OCI-LY7 (cell line): ENCODE results near the gene NOL4L. TPM values are rescaled to one million over a fixed set of nuclear protein-coding genes. Genes with fewer than 3 reads are reported as not detected.

Experiments used
- BruUV-seq: library from RNA; stranded (reverse); fragments of 400-500 nt; replicated peaks from 2 replicates; lab custom pipeline; 2021; lab: Mats Ljungman, UMichigan
- CTCF ChIA-PET: fragments of 300-600 bp; sonication (Branson Sonifier 250); formaldehyde crosslinking; loops from one replicate; lab custom pipeline; 2022; ENCODE audit warnings: antibody characterized with exemption; ENCODE audit not compliant: unreplicated experiment; lab: Charles Lee
- POLR2A ChIA-PET: fragments of 300-600 bp; sonication (Branson Sonifier 250); formaldehyde crosslinking; loops from one replicate; lab custom pipeline; 2022; ENCODE audit warnings: antibody characterized with exemption; lab: Charles Lee
- DNase-seq: peaks from one replicate; pipeline ENCODE4 v3.0.0-alpha.2; 2015; ENCODE audit warnings: low spot score
- H2AFZ ChIP-seq: fragments of 200-600 bp; sonication (generic), shearing (Covaris generic); 2 replicates; pipeline ENCODE4 v1.6.1; 2014; ENCODE audit warnings: mild to moderate bottlenecking, antibody characterized with exemption, low read length, moderate library complexity
- H3K27ac ChIP-seq: fragments of 200-600 bp; sonication (generic); 2 replicates; pipeline ENCODE4 v1.5.1; 2014; ENCODE audit warnings: mixed run types, low read depth, mild to moderate bottlenecking, moderate library complexity, low read length, inconsistent platforms; ENCODE audit not compliant: poor library complexity, severe bottlenecking
- H3K36me3 ChIP-seq: fragments of 200-600 bp; sonication (generic); 2 replicates; pipeline ENCODE4 v1.6.1; 2014; ENCODE audit warnings: mild to moderate bottlenecking, antibody characterized with exemption, low read length, moderate library complexity, mixed read lengths; ENCODE audit not compliant: insufficient read depth
- H3K4me1 ChIP-seq: fragments of 200-600 bp; sonication (generic); 2 replicates; pipeline ENCODE4 v1.5.1; 2014; ENCODE audit warnings: mild to moderate bottlenecking, low read length; ENCODE audit not compliant: insufficient read depth, poor library complexity, severe bottlenecking
- H3K4me2 ChIP-seq: fragments of 200-600 bp; sonication (generic); 2 replicates; pipeline ENCODE4 v1.6.1; 2014; ENCODE audit warnings: mild to moderate bottlenecking, low read length
- H3K4me3 ChIP-seq: fragments of 200-600 bp; sonication (generic); 2 replicates; pipeline ENCODE4 v1.5.1; 2014; ENCODE audit warnings: mild to moderate bottlenecking, low read depth, low read length; ENCODE audit not compliant: poor library complexity, severe bottlenecking
- H3K79me2 ChIP-seq: fragments of 200-600 bp; sonication (generic); 2 replicates; pipeline ENCODE4 v1.6.1; 2016; ENCODE audit warnings: low read depth, mild to moderate bottlenecking, low read length, moderate library complexity, mixed read lengths; ENCODE audit not compliant: insufficient read depth
- H3K9me2 ChIP-seq: fragments of 200-600 bp; sonication (generic); 2 replicates; pipeline ENCODE4 v1.6.1; 2016; ENCODE audit warnings: mild to moderate bottlenecking, low read length, mixed read lengths; ENCODE audit not compliant: insufficient read depth
- H3K9me3 ChIP-seq: fragments of 200-600 bp; sonication (generic); 2 replicates; pipeline ENCODE4 v1.6.1; 2014; ENCODE audit warnings: mild to moderate bottlenecking, mixed run types, low read length, mixed read lengths
- H4K20me1 ChIP-seq: fragments of 200-600 bp; sonication (generic); 2 replicates; pipeline ENCODE4 v1.6.1; 2014; ENCODE audit warnings: mild to moderate bottlenecking, antibody characterized with exemption, low read length, moderate library complexity, mixed read lengths; ENCODE audit not compliant: insufficient read depth
- EZH2phosphoT487 ChIP-seq: fragments of 200-600 bp; sonication (generic); IDR thresholded peaks from 2 replicates; pipeline ENCODE4 v1.6.1; 2018; ENCODE audit warnings: low read depth, borderline replicate concordance, mild to moderate bottlenecking, mixed run types, antibody characterized with exemption, low read length, moderate library complexity, mixed read lengths
- intact Hi-C: fragments of 100-400 bp; cut with micrococcal nuclease; formaldehyde crosslinking; loops from one replicate; pipeline ENCODE4 v1.10.0; 2022; ENCODE audit not compliant: unreplicated experiment
- total RNA-seq, 2 experiments: library from RNA; depleted of rRNA in 1 of 2; stranded (reverse); fragments of >200 nt in 1 of 2; shearing (Covaris generic) in 1 of 2; gene quantifications; 2 replicates each; pipeline ENCODE4 v1.2.3, GENCODE V29; 2014 to 2022
- TF ChIP-seq, protein P1 (sequence below): fragments of 200-600 bp; sonication (generic); conservative IDR thresholded peaks from 2 replicates; pipeline ENCODE4 v1.5.1; 2014; ENCODE audit warnings: mild to moderate bottlenecking, antibody characterized with exemption, low read length, moderate library complexity, mixed read lengths

The NOL4L gene
- total RNA-seq, 2 experiments from 2014 or later, result 3.9 to 4.2 TPM

DNA sequence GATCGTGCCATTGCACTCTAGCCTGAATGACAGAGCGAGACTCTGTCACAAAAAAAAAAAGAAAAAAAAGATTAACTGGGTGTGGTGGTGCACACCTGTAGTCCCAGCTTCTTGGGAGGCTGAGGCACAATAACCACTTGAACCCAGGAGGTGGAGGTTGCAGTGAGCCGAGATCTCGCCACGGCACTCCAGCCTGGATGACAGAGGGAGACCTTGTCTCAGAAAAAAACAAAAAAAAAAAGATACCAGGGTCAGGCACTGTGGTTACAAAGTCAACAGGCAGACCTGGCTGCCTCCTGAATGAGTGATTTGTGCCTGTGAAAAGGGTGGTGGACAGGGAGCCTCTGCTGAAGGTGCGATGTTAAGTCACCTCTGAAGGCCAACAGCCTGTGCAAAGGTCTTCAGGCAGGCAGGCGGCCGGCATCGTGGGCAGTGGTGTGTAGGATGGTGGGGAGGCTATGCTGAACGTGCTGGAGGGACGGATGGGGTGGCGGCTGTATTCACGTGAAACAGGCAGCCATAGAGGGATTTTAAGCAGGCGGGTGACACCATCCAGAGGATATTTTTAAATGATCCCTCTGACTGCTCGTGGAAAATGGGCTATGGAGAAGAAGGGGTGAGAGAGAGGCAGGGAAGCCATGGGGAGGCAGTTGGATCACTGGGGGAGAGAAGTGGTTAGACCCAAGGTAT, 41.4 kb downstream of the NOL4L start:
- Histone ChIP-seq H4K20me1 (no peaks in the 10 kb centered on the region), H3K79me2 (no peaks in the 10 kb centered on the region), H3K4me2 (no peak overlapping the region), H2AFZ (no peak overlapping the region), H3K27ac (no peak overlapping the region), H3K9me2 (no peaks in the 10 kb centered on the region), H3K4me3 (no peak overlapping the region), H3K4me1 (peaks cover 17% of the 10 kb centered on the region), H3K36me3 (no peaks in the 10 kb centered on the region), H3K9me3 (no peaks in the 10 kb centered on the region)
- TF ChIP-seq, protein P1, sequence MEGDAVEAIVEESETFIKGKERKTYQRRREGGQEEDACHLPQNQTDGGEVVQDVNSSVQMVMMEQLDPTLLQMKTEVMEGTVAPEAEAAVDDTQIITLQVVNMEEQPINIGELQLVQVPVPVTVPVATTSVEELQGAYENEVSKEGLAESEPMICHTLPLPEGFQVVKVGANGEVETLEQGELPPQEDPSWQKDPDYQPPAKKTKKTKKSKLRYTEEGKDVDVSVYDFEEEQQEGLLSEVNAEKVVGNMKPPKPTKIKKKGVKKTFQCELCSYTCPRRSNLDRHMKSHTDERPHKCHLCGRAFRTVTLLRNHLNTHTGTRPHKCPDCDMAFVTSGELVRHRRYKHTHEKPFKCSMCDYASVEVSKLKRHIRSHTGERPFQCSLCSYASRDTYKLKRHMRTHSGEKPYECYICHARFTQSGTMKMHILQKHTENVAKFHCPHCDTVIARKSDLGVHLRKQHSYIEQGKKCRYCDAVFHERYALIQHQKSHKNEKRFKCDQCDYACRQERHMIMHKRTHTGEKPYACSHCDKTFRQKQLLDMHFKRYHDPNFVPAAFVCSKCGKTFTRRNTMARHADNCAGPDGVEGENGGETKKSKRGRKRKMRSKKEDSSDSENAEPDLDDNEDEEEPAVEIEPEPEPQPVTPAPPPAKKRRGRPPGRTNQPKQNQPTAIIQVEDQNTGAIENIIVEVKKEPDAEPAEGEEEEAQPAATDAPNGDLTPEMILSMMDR, result no peak
- no peak for TF ChIP-seq EZH2phosphoT487
- no peak for DNase-seq
- CTCF ChIA-PET, result interaction anchor here (0.6 kb wide), 1 partner anchor 86 kb away, joined by 15 read pairs; no protein-coding TSS in a partner anchor
- intact Hi-C loops, result no loop called here
- POLR2A ChIA-PET, result no interaction called here
- BruUV-seq, result no TSS peak

GRCh38 chr20:32542259-32542615, 42.9 kb downstream of the NOL4L start:
- H3K4me1 ChIP-seq, result peaks cover 32% of the 10 kb centered on the region
- BruUV-seq, result no TSS peak
- ChIA-PET POLR2A (no interaction called here), CTCF (interaction anchor here (0.6 kb wide), 1 partner anchor 397 kb away, joined by 3 read pairs; no protein-coding TSS in a partner anchor)
- H3K27ac ChIP-seq, result no peak overlapping the region
- no peaks in the 10 kb centered on the region for H3K9me3 ChIP-seq
- H3K36me3 ChIP-seq, result no peaks in the 10 kb centered on the region
- H3K4me2 ChIP-seq, result no peak overlapping the region
- TF ChIP-seq EZH2phosphoT487, result no peak
- TF ChIP-seq, protein P1, result no peak
- H3K4me3 ChIP-seq, result no peak overlapping the region
- H3K79me2 ChIP-seq, result no peaks in the 10 kb centered on the region
- no peak for DNase-seq
- no peaks in the 10 kb centered on the region for H4K20me1 ChIP-seq
- H3K9me2 ChIP-seq, result no peaks in the 10 kb centered on the region
- no peak overlapping the region for H2AFZ ChIP-seq
- intact Hi-C loops, result no loop called here
